HG03095 (cell line): ENCODE results near the gene PLEKHH1.

Experiments used
- ATAC-seq: cut with Tn5 transposase; IDR thresholded peaks from one replicate; pipeline ENCODE4 v1.9.1; 2021; ENCODE audit warnings: moderate library complexity; ENCODE audit not compliant: unreplicated experiment

PLEKHH1 gene

DNA sequence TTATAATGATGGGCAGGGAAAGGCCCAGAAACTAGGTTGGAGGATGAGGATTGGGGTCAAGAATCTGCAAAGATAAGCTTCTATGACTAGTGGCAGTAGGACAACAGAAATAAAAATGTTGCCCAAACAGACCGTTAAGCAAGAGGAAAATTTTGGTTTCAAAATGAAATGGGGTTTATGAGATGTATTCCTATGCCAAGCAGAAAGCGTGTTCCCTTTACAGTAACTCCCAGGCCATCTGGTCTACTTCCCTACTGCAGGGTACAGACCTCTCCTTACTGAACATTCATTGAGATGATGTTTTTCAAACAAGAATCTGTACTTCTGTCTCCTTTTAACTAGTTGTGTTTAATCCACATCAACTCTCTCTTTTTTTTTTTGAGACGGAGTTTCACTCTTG, 24.1 kb upstream of the PLEKHH1 start:
- no peak for ATAC-seq

DNA sequence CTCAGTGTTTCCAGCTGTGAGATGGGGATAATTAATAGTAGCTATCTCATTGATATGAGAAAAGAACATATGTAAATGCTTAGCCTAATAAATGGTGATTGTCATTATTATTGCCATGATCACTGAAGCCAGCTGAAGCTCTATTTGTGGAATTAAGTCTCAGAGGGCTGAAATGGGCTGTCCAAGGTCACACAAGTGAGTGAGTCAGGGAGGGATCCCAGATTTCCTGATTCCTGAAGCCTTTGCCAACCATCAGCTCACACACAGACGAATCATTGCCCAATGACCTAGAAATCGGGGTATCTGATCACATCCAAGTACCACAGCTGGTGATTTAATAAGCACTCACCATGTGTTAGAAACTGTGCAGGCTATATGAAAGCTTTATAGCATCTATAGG, 23.0 kb upstream of the PLEKHH1 start:
- ATAC-seq = no peak

GRCh38 chr14:67510836-67511235, 22.3 kb upstream of the PLEKHH1 start:
- no peak for ATAC-seq

DNA sequence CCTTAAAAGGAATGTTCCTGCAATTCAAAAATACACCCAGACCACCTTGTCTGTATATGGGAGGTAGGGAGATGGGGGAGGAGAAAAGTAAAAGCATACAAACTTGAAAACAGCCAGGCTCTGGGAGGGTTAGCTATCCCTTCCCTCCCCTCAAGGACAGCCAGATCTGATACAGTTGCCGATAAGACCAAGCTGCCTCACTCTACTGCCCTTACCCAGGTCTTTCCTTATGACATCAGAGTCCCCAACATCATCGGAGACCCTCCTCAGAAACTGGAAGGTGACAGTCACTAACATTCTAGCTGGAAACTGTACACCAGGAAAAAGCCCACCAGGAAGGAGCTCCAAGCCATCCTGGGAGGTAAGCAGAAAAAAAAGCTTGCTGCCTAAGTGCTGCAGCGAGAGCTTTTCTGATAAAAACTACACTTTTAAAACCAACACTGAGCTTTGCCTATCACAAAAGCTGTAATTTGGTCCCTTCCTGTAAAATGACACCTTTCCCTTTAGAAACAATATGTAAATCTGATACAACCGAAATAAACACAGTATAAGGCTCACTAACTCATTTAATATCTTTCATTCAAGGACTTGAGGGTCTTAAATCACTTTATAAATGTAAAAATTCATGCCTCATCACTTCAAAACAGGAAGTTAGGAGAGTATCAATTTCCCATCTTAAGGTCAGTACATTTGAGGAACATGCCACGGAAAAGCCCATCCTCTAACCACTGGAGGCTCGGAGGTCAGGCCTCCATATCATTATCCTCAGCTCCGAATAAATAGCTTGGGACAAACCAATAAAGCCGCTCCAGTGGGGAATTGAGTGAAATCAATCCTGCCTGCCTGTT, 20.4 kb upstream of the PLEKHH1 start:
- no peak for ATAC-seq

DNA sequence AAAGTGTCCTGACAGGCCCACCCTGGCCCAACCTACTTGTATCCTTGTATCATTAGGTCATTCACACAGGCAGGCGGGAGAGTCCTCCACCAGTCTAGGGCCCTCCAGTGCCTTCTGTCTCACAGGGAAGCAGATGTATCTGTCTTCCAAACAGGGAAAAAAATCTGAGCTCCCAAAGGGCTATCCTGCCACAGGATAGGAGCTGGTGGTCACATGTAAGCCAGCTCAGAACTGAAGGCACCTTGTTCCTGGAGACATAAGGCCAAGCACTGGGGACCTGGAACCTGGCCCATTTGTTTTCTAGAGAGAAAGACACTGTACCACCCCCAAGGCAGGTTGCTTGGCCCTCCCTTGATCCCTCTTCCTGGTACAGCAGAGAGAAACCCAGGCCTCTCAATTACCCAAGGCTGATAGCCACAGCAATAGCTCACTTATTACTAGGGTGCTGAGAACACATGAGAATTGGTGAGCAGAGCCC, 19.4 kb upstream of the PLEKHH1 start:
- ATAC-seq = no peak

DNA sequence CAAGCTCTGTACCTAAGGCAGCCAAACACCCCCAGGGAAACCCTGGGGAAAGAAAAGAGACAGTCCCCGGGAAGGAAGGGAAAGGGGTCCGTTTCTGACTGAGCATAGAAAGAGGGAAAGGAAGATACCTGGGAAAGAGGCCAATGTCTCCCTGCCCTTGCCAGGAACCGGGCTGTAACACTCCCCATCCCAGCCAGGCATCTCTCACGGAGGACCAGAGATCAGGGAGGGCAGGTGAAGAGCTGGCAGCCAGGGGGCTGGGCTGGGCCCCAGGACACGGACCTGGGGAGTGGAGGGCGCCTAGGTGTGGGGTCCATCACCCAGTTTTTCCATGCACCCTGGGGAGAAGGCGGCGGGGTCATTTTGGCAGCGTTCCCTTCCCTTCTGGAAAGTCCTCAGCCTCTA, 18.9 kb upstream of the PLEKHH1 start:
- ATAC-seq = no peak

DNA sequence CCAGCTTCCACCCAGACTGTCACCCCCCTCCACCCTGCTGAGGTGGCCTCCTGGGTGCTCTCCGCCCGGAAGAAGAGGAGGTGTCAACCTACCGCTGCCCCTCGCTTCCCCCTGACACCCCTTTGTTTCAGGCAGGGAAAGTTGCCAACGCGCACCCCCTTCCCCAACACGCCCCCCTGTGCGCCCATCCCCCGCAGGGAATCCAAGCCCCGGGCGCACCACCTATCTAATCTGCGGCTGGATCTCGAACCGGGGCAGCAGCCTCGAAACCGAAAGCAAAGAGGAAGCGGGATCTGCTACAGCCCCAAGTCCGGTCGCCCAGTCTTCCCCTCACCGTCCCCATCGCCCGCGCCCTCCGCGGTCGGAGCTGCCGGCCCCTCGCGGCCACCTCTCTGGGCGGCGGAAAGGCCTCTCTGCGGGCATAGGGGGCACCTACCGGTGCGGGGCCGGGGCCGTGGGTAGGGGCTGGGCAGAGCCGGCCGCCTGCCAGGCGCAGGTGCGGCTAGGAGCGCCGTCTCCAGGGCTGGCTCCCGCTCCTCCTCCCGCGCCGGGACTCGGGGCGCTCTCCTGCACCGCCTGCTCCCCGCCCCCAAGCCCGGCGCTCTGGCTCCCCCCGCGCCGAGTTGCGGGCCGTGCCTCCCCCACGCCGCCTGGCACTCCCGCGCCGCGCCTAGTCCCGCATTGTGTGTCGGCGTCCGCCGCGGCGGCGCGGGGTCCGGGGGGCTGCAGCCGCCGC, 18.3 kb upstream of the PLEKHH1 start:
- no peak for ATAC-seq

DNA sequence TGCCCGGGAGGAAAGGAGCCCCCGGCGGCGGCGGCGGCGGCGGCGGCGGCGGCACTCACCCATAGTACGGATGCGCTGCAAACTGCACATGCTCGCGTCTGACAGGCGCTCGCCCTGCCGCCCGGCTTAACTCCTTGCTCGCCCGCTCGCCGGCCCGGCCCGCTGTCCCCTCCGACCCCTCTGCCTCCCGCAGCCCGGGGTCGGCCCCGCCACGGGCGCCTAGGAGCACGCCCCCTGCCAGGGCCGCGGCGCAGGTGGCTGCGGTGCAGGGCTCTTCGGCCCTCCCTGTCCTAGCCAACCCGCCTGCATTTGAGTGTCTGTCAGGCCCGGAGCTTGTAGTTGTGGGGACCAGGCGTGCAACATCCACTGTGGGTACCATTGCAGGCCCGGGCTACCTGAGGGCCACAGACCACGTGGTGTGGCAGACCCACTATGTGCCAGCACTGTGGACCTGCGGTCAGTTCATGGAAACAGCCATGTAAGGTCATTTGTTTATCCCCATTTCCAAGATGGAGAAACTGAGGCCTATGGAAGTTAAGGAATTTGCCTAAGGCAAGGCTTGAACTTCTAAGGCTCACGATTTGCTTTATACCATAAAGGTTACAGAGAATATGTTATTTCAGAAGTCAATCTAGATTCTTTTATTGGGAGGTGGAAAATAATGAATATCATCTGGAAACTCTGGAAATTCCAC, 17.6 kb upstream of the PLEKHH1 start:
- no peak for ATAC-seq

GRCh38 chr14:67516676-67517075, 16.4 kb upstream of the PLEKHH1 start:
- ATAC-seq = no peak

DNA sequence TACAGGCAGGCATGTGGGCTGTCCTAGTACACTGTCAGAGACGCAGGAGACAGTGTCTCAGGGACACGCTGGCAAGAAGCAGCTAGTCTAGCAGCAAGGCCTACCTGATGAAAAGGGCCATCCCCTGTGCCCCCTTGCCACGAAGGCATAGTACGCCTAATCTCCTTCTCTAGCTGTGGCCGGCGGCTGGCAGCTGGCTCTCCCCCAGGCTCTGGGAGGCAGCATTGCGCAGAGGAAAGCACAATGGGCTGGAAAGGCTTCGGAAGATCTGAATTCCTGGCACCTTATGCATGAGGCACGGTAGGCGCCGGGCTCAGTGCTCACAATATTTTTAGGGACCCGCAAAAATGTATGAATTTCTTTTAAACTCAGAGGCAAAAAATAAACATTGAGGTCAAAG, 16.0 kb upstream of the PLEKHH1 start:
- ATAC-seq = no peak

GRCh38 chr14:67519406-67519805, 13.7 kb upstream of the PLEKHH1 start:
- no peak for ATAC-seq

DNA sequence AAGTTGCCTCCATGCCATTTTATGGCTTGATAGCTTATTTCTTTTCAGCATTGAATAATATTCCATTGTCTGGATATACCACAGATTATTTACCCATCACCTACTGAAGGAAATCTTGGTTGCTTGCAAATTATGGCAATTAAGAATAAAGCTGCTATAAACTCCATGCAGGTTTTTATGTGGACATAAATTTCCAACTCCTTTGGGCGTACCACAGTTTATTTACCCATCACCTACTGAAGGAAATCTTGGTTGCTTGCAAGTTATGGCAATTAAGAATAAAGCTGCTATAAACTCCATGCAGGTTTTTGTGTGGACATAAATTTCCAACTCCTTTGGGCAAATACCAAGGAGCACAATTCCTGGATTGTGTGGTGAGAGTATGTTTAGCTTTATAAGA, 12.6 kb upstream of the PLEKHH1 start:
- no peak for ATAC-seq

DNA sequence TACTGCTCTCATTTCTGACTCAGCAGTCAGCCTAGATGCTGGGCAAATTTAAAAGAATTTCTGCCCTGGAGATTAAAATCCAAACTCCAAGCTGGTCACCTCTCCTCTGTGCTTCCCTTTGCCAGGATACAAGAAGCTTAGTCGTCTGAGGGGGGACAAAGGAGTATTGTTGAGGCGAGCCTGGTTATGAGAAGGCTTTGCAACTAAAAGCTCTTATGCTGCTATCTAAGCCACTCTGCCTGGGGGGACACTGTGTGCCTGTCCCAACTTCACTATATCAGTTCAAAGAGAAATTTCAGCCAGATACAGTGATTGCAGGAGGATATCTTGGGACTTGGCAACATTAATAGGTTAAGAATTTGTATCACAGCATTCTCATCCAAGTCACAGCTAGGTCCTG, 10.8 kb upstream of the PLEKHH1 start:
- ATAC-seq = no peak

GRCh38 chr14:67523764-67524633, 9.1 kb upstream of the PLEKHH1 start:
- ATAC-seq = no peak

GRCh38 chr14:67524634-67524963, 8.5 kb upstream of the PLEKHH1 start:
- no peak for ATAC-seq

GRCh38 chr14:67525389-67525788, 7.7 kb upstream of the PLEKHH1 start:
- no peak for ATAC-seq

- ATAC-seq = no peak
Measured at GRCh38 chr14:67526181-67526580, 6.9 kb upstream of the PLEKHH1 start.

DNA sequence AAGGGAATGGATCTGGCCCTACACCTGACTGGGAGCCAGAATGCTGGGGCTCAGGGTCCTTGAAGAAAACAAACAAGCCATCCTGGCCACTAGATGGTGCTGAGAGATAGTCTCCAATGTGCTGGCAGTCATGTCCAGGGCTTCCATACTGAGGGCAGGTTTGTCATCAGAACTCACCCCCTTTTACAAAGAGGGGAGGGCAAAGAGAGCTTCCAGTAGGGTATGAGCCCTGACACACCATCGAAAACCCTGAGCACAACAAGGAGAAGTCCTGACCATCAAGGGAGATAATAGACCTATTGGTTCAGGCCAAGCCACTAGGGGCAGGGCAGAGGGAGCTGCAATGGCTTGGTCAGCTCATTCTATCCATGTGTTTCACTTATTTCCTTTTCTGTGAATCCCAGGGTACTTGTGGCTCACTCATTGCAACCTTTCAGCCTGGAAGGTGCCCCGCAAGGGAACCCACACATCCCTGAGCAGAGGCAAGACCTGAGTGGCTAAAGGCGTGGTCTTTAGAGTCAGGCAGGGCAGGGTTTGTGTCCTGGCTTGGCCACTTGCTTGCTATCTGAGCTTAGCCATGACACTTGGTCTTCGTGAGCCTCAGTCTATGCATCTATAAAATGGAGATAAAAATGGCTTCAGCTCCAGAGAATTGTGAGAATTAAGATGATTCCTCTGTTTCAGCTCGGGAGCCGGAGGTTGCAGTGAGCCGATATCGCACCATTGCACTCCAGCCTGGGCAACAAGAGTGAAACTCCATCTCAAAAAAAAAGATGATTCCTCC, 6.2 kb upstream of the PLEKHH1 start:
- ATAC-seq = no peak

- no peak for ATAC-seq
Measured at GRCh38 chr14:67527756-67528155, 5.3 kb upstream of the PLEKHH1 start.

DNA sequence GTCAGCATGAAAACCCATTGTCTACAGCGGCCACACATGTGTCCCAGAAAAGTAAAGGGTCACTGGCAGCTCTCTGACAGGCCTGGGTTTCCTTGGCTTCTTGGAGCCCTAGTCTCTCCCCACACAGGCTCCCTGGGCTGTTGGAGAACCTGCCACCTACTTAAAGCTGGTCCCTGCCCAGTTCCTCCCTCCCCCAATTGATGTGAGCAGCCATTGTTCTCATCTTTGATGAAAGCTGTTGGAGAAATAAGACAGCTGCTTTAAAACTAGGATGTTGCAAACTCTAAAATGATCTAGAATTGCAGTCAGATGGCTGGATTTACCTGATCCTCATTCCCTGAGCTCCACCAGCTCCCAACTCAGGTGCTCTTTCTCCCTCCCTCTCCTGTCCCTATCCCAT, 4.8 kb upstream of the PLEKHH1 start:
- no peak for ATAC-seq
